Natural killer cell (primary cell): ENCODE results near the gene PPP2R2C. TPM values are rescaled to one million over a fixed set of nuclear protein-coding genes. Genes with fewer than 3 reads are reported as not detected.

Source experiments
- ATAC-seq, 3 donors: fragments of 150-1000 bp in 2 of 3; fragments of 200-7000 bp in 1 of 3; cut with Tn5 transposase; 1 replicate in 1 of 3; 2 replicates in 2 of 3; pipeline ENCODE4 v1.10.0; 2021; ENCODE audit warnings: mild to moderate bottlenecking in 2 of 3, moderate library complexity in 2 of 3
- DNase-seq, 2 donors: peaks; one replicate each; pipeline versions ENCODE4 v3.0.0 to v3.0.0-alpha.2; 2013 to 2021; ENCODE audit warnings: mixed read lengths in 1 of 2
- H3K27ac ChIP-seq: one replicate; pipeline ENCODE4 v1.5.1; 2013; ENCODE audit warnings: mild to moderate bottlenecking, low read length
- H3K27me3 ChIP-seq: one replicate; pipeline ENCODE4 v1.6.1; 2013; ENCODE audit warnings: low read length; ENCODE audit not compliant: control insufficient read depth, insufficient read depth
- H3K36me3 ChIP-seq: one replicate; pipeline ENCODE4 v1.6.1; 2013; ENCODE audit warnings: low read length; ENCODE audit not compliant: control insufficient read depth, insufficient read depth
- H3K4me1 ChIP-seq: one replicate; pipeline ENCODE4 v1.6.1; 2013; ENCODE audit warnings: low read length; ENCODE audit not compliant: control insufficient read depth, insufficient read depth
- H3K4me3 ChIP-seq: one replicate; pipeline ENCODE4 v1.5.1; 2013; ENCODE audit warnings: low read length
- H3K9me3 ChIP-seq: one replicate; pipeline ENCODE4 v1.6.1; 2013; ENCODE audit warnings: low read length; ENCODE audit not compliant: control insufficient read depth, insufficient read depth
- H3K27ac Mint-ChIP-seq, 2 donors: one replicate each; pipeline ENCODE4 v1.8.0; 2022; ENCODE audit warnings: mild to moderate bottlenecking in 2 of 2, mixed read lengths in 2 of 2, moderate library complexity in 1 of 2
- H3K27me3 Mint-ChIP-seq, 2 donors: one replicate each; pipeline ENCODE4 v1.8.0; 2022; ENCODE audit warnings: low read depth in 2 of 2, mixed read lengths in 2 of 2
- H3K36me3 Mint-ChIP-seq: one replicate; pipeline ENCODE4 v1.8.0; 2022; ENCODE audit warnings: mixed read lengths
- H3K4me1 Mint-ChIP-seq, 2 donors: one replicate each; pipeline ENCODE4 v1.8.0; 2022; ENCODE audit warnings: mixed read lengths in 2 of 2
- H3K4me3 Mint-ChIP-seq: one replicate; pipeline ENCODE4 v1.8.0; 2022; ENCODE audit warnings: mild to moderate bottlenecking, moderate library complexity, mixed read lengths
- H3K9me3 Mint-ChIP-seq, 2 donors: one replicate each; pipeline ENCODE4 v1.8.0; 2022; ENCODE audit warnings: mixed read lengths in 2 of 2
- WGBS: methylation state at CpG from one replicate; pipeline ENCODE4 v1.1.7; 2013; ENCODE audit warnings: missing lambda C conversion rate; ENCODE audit not compliant: insufficient coverage; 5-methylcytosine and 5-hydroxymethylcytosine counted together
- intact Hi-C: fragments of 100-400 bp; cut with micrococcal nuclease; formaldehyde crosslinking; loops from one replicate; pipeline ENCODE4 v1.14.2; 2022
- total RNA-seq, 4 donors: library from RNA; stranded (reverse); fragments of 120-200 nt in 1 of 4; gene quantifications; one replicate each; pipeline versions ENCODE4 v1.2.3 to v1.2.4, GENCODE V29; 2013 to 2022
- TF ChIP-seq, protein P1 (sequence below): fragments of 200-600 bp; IDR thresholded peaks from one replicate; pipeline ENCODE4 v1.8.0; 2022; ENCODE audit warnings: antibody characterized with exemption

Gene PPP2R2C
- total RNA-seq, 3 donors from 2014 or later (not counting 1 experiment from before 2014, with no cell fraction given) = not detected

DNA sequence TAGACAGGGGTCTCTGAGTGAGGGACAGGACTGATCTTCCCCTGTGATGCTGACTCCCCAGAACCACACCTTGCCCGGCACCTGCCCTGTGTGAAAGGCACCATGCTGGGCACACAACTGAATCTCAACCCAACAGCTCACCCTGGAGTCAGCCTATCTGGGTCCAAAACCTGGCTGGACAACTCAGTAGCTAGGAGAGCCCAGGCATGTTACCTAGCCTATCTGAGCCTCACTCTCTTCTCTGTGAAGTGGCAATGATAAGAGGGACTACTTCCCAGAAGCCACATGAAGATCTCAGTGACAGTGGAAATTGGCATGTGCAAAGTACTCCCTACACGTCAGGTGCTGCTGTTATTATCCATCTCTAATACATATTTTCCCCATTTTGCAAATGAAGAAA, 44.8 kb upstream of the PPP2R2C start:
- H3K27me3 Mint-ChIP-seq = peaks cover 6 to 10% of the 10 kb centered on the region in 2 donors

DNA sequence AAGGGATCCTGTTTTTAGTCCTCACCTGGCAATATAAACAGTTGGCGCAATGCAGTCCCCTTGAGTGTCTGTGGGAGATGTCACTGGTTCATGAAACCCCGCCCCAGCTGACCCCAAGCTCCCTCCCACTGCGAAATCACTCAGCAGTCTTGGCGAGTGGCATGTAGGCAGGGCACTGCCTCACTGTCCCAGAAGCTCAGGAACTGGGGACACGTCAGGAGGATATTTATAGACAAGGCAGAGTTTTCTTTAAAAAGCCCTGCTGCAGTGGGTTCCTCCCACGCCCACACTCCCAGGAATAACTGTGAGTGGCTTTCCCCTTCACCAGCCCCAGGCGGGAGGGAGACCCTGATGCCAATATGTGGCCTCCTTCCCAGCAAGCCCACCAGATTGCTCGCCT, 44.3 kb upstream of the PPP2R2C start:
- H3K4me1 Mint-ChIP-seq = no peaks in the 10 kb centered on the region
- Histone ChIP-seq H3K27ac (no peak overlapping the region), H3K9me3 (no peaks in the 10 kb centered on the region), H3K36me3 (no peaks in the 10 kb centered on the region), H3K4me3 (no peak overlapping the region), H3K4me1 (no peaks in the 10 kb centered on the region), H3K27me3 (no peaks in the 10 kb centered on the region)
- DNase-seq (no peak), ATAC-seq (no peak)
- TF ChIP-seq, protein P1, sequence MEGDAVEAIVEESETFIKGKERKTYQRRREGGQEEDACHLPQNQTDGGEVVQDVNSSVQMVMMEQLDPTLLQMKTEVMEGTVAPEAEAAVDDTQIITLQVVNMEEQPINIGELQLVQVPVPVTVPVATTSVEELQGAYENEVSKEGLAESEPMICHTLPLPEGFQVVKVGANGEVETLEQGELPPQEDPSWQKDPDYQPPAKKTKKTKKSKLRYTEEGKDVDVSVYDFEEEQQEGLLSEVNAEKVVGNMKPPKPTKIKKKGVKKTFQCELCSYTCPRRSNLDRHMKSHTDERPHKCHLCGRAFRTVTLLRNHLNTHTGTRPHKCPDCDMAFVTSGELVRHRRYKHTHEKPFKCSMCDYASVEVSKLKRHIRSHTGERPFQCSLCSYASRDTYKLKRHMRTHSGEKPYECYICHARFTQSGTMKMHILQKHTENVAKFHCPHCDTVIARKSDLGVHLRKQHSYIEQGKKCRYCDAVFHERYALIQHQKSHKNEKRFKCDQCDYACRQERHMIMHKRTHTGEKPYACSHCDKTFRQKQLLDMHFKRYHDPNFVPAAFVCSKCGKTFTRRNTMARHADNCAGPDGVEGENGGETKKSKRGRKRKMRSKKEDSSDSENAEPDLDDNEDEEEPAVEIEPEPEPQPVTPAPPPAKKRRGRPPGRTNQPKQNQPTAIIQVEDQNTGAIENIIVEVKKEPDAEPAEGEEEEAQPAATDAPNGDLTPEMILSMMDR = no peak
- intact Hi-C loops = no loop called here
- no peaks in the 10 kb centered on the region for H3K36me3 Mint-ChIP-seq
- no peaks in the 10 kb centered on the region for H3K9me3 Mint-ChIP-seq
- 67% methylated on average over 8 of the region's 8 CpGs for WGBS
- H3K4me3 Mint-ChIP-seq = no peak overlapping the region
- H3K27me3 Mint-ChIP-seq = peaks cover 6 to 10% of the 10 kb centered on the region in 2 donors
- no peak overlapping the region for H3K27ac Mint-ChIP-seq

More for the DNA sequence above, 44.8 kb upstream of the PPP2R2C start:
- Mint-ChIP-seq H3K4me1 (no peaks in the 10 kb centered on the region), H3K9me3 (no peaks in the 10 kb centered on the region), H3K27ac (no peak overlapping the region), H3K36me3 (no peaks in the 10 kb centered on the region), H3K4me3 (no peak overlapping the region)
- Histone ChIP-seq H3K36me3 (no peaks in the 10 kb centered on the region), H3K9me3 (no peaks in the 10 kb centered on the region), H3K27ac (no peak overlapping the region), H3K4me3 (no peak overlapping the region), H3K27me3 (no peaks in the 10 kb centered on the region), H3K4me1 (no peaks in the 10 kb centered on the region)
- DNase-seq (no peak), ATAC-seq (no peak)
- intact Hi-C loops = no loop called here
- WGBS = 90% methylated on average over 2 of the region's 2 CpGs
- TF ChIP-seq, protein P1 = no peak

DNA sequence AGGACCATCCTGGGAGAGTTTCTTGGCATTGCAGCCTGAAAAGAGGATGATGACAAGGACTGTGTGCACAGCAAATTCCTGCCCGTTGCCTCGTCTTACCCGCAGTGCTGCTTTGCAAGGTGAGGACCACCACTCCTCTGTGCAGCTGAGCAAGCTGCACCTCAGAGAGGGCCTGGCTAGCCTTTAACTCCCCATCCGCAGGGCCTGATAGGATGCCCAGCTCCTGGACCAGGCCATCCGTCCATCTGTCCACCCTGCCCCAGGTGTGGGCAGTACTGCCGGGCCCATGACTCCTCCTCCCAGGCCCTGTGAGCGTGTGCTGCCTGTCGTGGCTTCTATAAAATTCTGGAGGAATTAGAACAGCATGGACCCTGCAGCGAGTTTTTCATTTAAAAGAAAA, 43.9 kb upstream of the PPP2R2C start:
- intact Hi-C loops = no loop called here
- 80% methylated on average over 9 of the region's 9 CpGs for WGBS
- H3K4me3 Mint-ChIP-seq = no peak overlapping the region

DNA sequence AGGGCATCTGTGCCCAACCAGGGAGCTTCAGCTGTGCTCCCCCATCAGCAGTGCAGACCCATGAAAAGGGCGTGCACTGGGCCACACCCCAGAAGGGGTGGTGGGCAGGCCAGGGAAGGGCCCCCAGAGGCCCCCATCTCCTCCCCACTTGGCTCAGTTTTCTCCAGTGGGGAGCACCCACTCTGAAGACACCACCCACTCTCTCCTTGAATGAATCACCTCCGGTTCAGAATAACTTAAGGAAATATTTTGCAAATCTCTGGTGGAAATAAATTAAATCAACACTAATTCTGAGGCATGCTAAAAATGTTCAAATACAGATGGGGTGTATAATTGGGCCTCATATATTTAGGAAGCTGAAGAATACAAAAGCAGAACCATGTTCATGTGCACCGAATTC, 41.3 kb upstream of the PPP2R2C start:
- WGBS = 95% methylated on average over 2 of the region's 3 CpGs
- H3K27me3 Mint-ChIP-seq = peaks cover 4 to 16% of the 10 kb centered on the region in 2 donors
- H3K4me1 ChIP-seq = no peaks in the 10 kb centered on the region
- no peaks in the 10 kb centered on the region for H3K27me3 ChIP-seq
- H3K9me3 ChIP-seq = no peaks in the 10 kb centered on the region
- TF ChIP-seq, protein P1 = no peak
- H3K9me3 Mint-ChIP-seq = peaks cover 3% of the 10 kb centered on the region in 2 donors
- no peak overlapping the region for H3K27ac ChIP-seq
- no peak for ATAC-seq
- H3K4me3 ChIP-seq = no peak overlapping the region
- H3K4me3 Mint-ChIP-seq = no peak overlapping the region
- intact Hi-C loops = no loop called here
- DNase-seq = no peak
- H3K4me1 Mint-ChIP-seq = peaks cover 0 to 5% of the 10 kb centered on the region in 2 donors
- H3K27ac Mint-ChIP-seq = no peak overlapping the region
- H3K36me3 ChIP-seq = no peaks in the 10 kb centered on the region
- no peaks in the 10 kb centered on the region for H3K36me3 Mint-ChIP-seq

More for the DNA sequence above, 43.9 kb upstream of the PPP2R2C start:
- H3K36me3 Mint-ChIP-seq = no peaks in the 10 kb centered on the region
- no peaks in the 10 kb centered on the region for H3K9me3 ChIP-seq
- H3K27me3 ChIP-seq = no peaks in the 10 kb centered on the region
- DNase-seq (no peak), ATAC-seq (no peak)
- H3K36me3 ChIP-seq = no peaks in the 10 kb centered on the region
- peaks cover 6 to 10% of the 10 kb centered on the region in 2 donors for H3K27me3 Mint-ChIP-seq
- no peak overlapping the region for H3K27ac Mint-ChIP-seq
- H3K4me1 Mint-ChIP-seq = peaks cover 0 to under 1% of the 10 kb centered on the region in 2 donors
- TF ChIP-seq, protein P1 = no peak
- no peak overlapping the region for H3K27ac ChIP-seq
- no peaks in the 10 kb centered on the region for H3K9me3 Mint-ChIP-seq
- H3K4me3 ChIP-seq = no peak overlapping the region
- H3K4me1 ChIP-seq = no peaks in the 10 kb centered on the region
